GM19193 (cell line): ENCODE results near the gene CFTR.

Experiments
- POLR2A ChIP-seq: IDR thresholded peaks from 4 replicates; pipeline ENCODE4 v1.6.1; 2011; ENCODE audit not compliant: insufficient read depth, insufficient read length; ENCODE audit errors: extremely low read depth

The CFTR gene

GRCh38 chr7:117560030-117560429 is 80.2 kb downstream of the CFTR start:
- TF ChIP-seq POLR2A: no peak

DNA sequence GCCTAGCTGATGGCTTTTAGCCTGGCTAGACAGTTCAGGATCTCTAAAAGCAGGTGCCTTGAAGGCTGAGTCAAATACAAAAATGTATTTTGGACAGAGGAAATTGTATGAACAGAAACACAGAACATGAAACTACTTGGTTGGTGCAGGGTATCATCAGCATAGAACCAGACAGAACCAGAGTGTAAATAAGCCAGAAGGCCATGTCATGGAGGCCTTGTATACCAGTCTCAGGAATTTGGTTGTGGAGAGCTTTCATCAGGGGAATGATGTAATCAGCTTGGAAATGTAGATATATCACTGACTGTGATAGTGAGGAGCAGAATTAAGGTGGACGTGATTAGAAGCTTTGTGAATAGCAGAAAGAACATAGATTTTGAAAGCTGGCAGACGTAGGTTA is 82.9 kb downstream of the CFTR start:
- no peak for TF ChIP-seq POLR2A

DNA sequence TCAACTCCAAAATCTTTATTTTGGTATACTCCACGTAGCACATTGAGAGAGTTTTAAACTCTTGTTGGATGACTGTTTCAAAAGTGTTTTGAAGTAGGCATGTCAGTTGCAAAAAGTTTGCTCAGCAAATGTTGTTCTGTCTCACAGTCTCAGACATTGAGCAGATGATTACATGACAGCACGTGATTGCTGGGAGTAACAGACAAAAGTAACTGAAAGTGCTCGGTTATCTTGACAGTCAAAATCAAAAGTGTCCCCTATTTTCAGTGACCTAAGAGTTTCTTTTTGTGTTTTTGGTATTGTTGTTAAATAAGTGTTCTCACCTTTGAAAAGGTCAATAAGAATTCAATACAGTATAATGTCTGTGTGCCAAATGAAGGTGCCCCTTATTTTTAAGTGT is 84.3 kb downstream of the CFTR start:
- TF ChIP-seq POLR2A: no peak

DNA sequence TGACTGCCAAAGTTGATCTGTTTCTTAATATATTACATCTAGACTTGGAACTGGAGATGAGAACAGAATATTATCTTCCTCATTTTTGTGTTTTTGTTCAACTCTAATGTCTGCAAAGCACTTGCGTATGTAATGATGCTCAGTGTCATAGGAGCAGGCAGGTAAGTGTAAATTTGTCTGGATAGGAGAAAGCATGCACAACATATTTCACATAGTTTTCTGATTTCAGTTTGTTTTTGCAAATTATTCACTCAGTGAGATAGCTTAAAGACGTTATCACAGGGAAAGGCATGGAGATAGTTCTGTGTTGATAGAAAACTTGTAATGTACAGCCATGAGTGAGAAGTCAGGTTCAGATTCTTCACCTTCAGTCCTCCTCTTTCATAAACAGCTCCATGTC is 84.8 kb downstream of the CFTR start:
- no peak for TF ChIP-seq POLR2A

- TF ChIP-seq POLR2A: no peak
Measured at GRCh38 chr7:117565226-117565625, 85.4 kb downstream of the CFTR start.

DNA sequence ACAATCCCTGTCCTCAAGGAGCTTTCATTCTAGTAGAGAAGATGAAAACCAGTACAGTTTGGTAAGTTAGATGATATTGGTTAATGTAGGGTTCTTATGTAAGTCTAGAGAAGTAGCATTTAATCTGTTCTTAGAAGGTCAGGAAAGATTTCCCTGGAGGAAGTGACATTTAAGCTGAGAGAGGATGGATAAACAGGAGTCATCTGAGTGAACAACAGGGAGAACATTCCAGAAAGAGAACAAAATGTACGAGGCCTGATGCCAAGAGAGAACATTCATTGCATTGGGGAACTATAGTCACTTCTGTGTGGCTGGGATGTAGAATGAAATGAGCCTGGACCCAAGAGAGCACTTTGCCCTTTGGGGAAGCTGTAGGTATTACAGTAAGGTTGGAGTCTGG is 88.0 kb downstream of the CFTR start:
- no peak for TF ChIP-seq POLR2A

- no peak for TF ChIP-seq POLR2A
Measured at GRCh38 chr7:117572856-117573620, 93.2 kb downstream of the CFTR start.

DNA sequence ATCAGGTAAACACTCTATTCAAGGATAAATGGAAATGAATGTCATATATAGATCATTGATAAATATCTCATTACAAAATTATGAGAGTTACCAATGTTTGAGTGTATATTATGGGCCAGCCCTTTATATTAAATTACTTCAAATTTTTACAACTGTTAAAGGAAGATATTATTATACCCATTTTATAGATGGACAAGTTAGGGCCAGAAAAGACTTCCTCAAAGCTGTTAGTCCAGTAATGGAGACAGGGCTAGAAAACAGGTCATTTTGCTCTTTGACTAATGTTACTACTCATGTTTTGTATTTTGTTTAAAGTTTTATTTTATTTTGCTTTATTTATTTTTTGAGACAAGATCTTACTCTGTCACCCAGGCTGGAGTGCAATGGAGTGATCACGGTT is 101.6 kb downstream of the CFTR start:
- no peak for TF ChIP-seq POLR2A

DNA sequence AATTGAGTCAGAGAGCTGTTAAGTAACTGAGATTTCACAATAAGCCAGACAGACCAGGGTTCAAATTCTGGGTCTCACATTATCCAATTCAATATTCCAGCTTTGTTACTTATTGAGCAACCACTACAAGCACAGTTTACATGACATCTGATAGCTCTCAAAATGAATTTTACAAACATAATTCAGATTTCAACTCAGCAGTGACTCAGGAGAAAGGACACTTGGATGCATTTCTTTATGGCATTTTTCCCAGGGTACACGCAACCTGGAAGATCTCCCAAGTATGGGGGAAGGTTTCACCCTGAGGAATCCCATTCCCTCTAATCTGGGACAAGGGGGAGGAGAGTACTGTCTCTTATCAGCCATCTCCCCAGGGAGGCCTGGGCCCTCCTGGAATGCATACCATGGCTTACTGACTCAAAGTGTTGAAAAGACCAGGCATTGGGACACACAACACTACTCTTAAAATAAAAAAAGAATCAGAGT is 102.4 kb downstream of the CFTR start:
- no peak for TF ChIP-seq POLR2A

DNA sequence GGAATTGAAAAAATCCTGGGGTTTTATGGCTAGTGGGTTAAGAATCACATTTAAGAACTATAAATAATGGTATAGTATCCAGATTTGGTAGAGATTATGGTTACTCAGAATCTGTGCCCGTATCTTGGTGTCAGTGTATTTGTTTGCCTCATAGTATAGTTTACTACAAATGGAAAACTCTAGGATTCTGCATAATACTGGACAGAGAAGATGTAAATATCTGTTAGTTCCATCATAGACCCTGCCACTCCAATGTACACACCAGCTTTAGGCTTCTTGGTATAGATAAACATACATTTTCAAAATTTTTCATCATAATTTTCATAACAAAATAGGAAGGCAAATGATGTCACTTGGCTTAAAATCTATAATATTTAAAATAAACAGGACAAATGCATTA is 108.1 kb downstream of the CFTR start:
- no peak for TF ChIP-seq POLR2A

DNA sequence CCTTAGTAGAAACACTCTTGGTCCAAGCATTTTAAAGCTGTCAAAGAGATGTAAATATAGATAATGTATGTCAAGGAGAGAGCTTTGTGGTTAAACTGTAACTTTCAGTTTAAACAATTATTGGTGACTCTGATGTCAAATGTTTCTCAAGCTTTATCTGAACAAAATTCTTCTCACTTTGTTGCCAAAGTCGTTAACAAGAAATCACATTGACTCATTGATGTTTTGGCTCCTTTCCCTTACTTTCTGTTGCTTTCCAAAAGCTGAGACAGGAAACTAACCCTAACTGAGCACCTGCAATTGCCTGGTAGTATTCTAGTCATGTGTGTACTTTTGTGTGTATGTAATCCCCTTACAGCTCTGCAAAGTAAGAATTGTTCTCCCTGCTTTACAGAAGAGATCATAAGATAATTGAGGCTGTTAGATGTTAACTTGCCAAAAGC is 108.5 kb downstream of the CFTR start:
- TF ChIP-seq POLR2A: no peak

- no peak for TF ChIP-seq POLR2A
Measured at GRCh38 chr7:117590191-117590590, 110.4 kb downstream of the CFTR start.

DNA sequence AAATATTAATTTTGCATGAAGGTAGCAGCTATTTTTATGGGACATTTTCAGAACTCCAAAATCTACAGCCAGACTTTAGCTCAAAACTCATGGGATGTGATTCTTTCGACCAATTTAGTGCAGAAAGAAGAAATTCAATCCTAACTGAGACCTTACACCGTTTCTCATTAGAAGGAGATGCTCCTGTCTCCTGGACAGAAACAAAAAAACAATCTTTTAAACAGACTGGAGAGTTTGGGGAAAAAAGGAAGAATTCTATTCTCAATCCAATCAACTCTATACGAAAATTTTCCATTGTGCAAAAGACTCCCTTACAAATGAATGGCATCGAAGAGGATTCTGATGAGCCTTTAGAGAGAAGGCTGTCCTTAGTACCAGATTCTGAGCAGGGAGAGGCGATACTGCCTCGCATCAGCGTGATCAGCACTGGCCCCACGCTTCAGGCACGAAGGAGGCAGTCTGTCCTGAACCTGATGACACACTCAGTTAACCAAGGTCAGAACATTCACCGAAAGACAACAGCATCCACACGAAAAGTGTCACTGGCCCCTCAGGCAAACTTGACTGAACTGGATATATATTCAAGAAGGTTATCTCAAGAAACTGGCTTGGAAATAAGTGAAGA is 112.3 kb downstream of the CFTR start:
- TF ChIP-seq POLR2A: no peak

GRCh38 chr7:117596134-117596533 is 116.3 kb downstream of the CFTR start:
- no peak for TF ChIP-seq POLR2A

GRCh38 chr7:117597755-117598154 is 117.9 kb downstream of the CFTR start:
- TF ChIP-seq POLR2A: no peak

- no peak for TF ChIP-seq POLR2A
Measured at GRCh38 chr7:117600911-117601310, 121.1 kb downstream of the CFTR start.

- no peak for TF ChIP-seq POLR2A
Measured at GRCh38 chr7:117603627-117604026, 123.8 kb downstream of the CFTR start.

- TF ChIP-seq POLR2A: no peak
Measured at GRCh38 chr7:117605712-117606111, 125.9 kb downstream of the CFTR start.
